Neuronal stem cell (in vitro differentiated cells): ENCODE data around the gene KATNB1.

Experiments used
- DNase-seq: peaks from one replicate; pipeline ENCODE4 v3.0.0-alpha.2; 2013; ENCODE audit warnings: low spot score
- H2AFZ ChIP-seq: one replicate; pipeline ENCODE4 v1.6.1; 2013; ENCODE audit warnings: mild to moderate bottlenecking, low read length, inconsistent platforms
- H2AK5ac ChIP-seq: 2 replicates; pipeline ENCODE4 v1.6.1; 2013; ENCODE audit warnings: low read depth, mild to moderate bottlenecking, inconsistent platforms, low read length, moderate library complexity, mixed read lengths
- H2BK120ac ChIP-seq: 2 replicates; pipeline ENCODE4 v1.6.1; 2013; ENCODE audit warnings: low read depth, mild to moderate bottlenecking, inconsistent platforms, low read length, moderate library complexity, mixed read lengths
- H2BK12ac ChIP-seq: one replicate; pipeline ENCODE4 v1.6.1; 2013; ENCODE audit warnings: low read length, inconsistent platforms
- H2BK15ac ChIP-seq: 2 replicates; pipeline ENCODE4 v1.6.1; 2013; ENCODE audit warnings: mild to moderate bottlenecking, low read length, inconsistent platforms, mixed read lengths
- H2BK5ac ChIP-seq: one replicate; pipeline ENCODE4 v1.6.1; 2013; ENCODE audit warnings: inconsistent platforms, mild to moderate bottlenecking, low read length, moderate library complexity
- H3K14ac ChIP-seq: one replicate; pipeline ENCODE4 v1.6.1; 2013; ENCODE audit warnings: low read length, inconsistent platforms
- H3K18ac ChIP-seq: 2 replicates; pipeline ENCODE4 v1.6.1; 2013; ENCODE audit warnings: low read length, inconsistent platforms
- H3K23ac ChIP-seq: 2 replicates; pipeline ENCODE4 v1.6.1; 2013; ENCODE audit warnings: low read depth, mild to moderate bottlenecking, mixed read lengths, low read length, inconsistent platforms; ENCODE audit not compliant: poor library complexity
- H3K27ac ChIP-seq: replicated peaks from 3 replicates; pipeline ENCODE4 v1.5.1; 2013; ENCODE audit warnings: low read length, inconsistent platforms
- H3K27me3 ChIP-seq, 3 experiments: 2 replicates each; pipeline ENCODE4 v1.6.1; 2013; ENCODE audit warnings: low read length in 3 of 3, mild to moderate bottlenecking in 2 of 3, inconsistent platforms in 1 of 3, low read depth in 1 of 3, mixed read lengths in 1 of 3, moderate library complexity in 1 of 3; ENCODE audit not compliant: control insufficient read depth in 3 of 3, insufficient read depth in 3 of 3
- H3K36me3 ChIP-seq, 2 donors: replicated peaks in 1 of 2; 2 replicates each; pipeline ENCODE4 v1.6.1; 2013; ENCODE audit warnings: low read length in 2 of 2; ENCODE audit not compliant: control insufficient read depth in 2 of 2, insufficient read depth in 2 of 2
- H3K4ac ChIP-seq: 2 replicates; pipeline ENCODE4 v1.6.1; 2013; ENCODE audit warnings: inconsistent platforms, mild to moderate bottlenecking, low read length, moderate library complexity
- H3K4me1 ChIP-seq, 2 donors: 1 replicate in 1 of 2; 2 replicates in 1 of 2; pipeline ENCODE4 v1.6.1; 2013; ENCODE audit warnings: low read length in 2 of 2, low read depth in 1 of 2; ENCODE audit not compliant: control insufficient read depth in 2 of 2, insufficient read depth in 1 of 2
- H3K4me2 ChIP-seq: one replicate; pipeline ENCODE4 v1.6.1; 2013; ENCODE audit warnings: mild to moderate bottlenecking, low read length, inconsistent platforms; ENCODE audit not compliant: insufficient read depth, poor library complexity, severe bottlenecking
- H3K4me3 ChIP-seq, 2 donors: 2 replicates each; pipeline ENCODE4 v1.5.1; 2013; ENCODE audit warnings: low read length in 2 of 2, mild to moderate bottlenecking in 2 of 2, inconsistent platforms in 1 of 2, moderate library complexity in 1 of 2
- H3K79me1 ChIP-seq: one replicate; pipeline ENCODE4 v1.6.1; 2013; ENCODE audit warnings: low read depth, mild to moderate bottlenecking, inconsistent platforms, low read length, moderate library complexity
- H3K9ac ChIP-seq: one replicate; pipeline ENCODE4 v1.6.1; 2013; ENCODE audit warnings: mild to moderate bottlenecking, low read depth, low read length, inconsistent platforms; ENCODE audit not compliant: poor library complexity
- H3K9me3 ChIP-seq, 2 donors: replicated peaks in 1 of 2; 2 replicates each; pipeline versions ENCODE3 to v1.6.1; 2013; ENCODE audit warnings: low read length in 2 of 2, mild to moderate bottlenecking in 2 of 2, inconsistent platforms in 1 of 2, low read depth in 1 of 2, mixed read lengths in 1 of 2, moderate library complexity in 1 of 2; ENCODE audit not compliant: control insufficient read depth in 2 of 2, insufficient read depth in 1 of 2
- H4K8ac ChIP-seq: one replicate; pipeline ENCODE4 v1.6.1; 2013; ENCODE audit warnings: low read depth, mild to moderate bottlenecking, inconsistent platforms, low read length, moderate library complexity
- H4K91ac ChIP-seq: one replicate; pipeline ENCODE4 v1.6.1; 2013; ENCODE audit warnings: low read length, low read depth, mild to moderate bottlenecking, inconsistent platforms; ENCODE audit not compliant: poor library complexity
- WGBS, 2 donors: extraction: QIAGEN DNeasy Blood & Tissue Kit; methylation state at CpG; one replicate each; pipeline ENCODE4 v1.1.7; 2013; ENCODE audit warnings: missing lambda C conversion rate in 2 of 2, mixed read lengths in 1 of 2; ENCODE audit not compliant: insufficient read length in 2 of 2, insufficient replicate concordance in 1 of 2; ENCODE audit errors: extremely low coverage in 2 of 2; 5-methylcytosine and 5-hydroxymethylcytosine counted together

Gene KATNB1

DNA sequence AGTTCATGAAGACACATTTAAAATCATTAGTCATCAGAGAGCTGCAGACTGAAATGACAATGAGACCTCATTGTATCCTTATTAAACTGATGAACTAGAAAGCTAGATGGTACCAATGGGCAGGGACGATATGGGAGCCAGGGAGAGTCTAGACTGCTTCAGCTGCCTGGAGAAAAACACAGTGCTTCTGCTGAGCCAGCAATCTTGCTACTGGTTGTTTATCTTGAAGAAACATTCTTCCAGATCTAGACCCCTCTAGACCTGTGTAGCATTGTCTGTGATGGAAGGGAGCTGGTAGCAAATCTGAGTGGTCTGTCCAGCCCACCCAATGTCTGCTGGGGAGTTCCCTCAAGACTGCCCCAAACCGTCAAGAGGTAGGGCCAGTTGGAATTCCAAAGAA, 42.9 kb upstream of the KATNB1 start:
- Histone ChIP-seq H2AFZ (no peak overlapping the region), H3K14ac (no peak overlapping the region), H4K8ac (no peak overlapping the region), H2BK120ac (no peak overlapping the region), H2AK5ac (no peak overlapping the region), H3K4me2 (no peak overlapping the region), H2BK15ac (no peak overlapping the region), H3K4ac (no peak overlapping the region), H3K9ac (no peak overlapping the region), H3K79me1 (no peaks in the 10 kb centered on the region), H3K23ac (no peak overlapping the region), H3K27ac (no peak overlapping the region), H4K91ac (no peak overlapping the region), H3K27me3 (peaks cover 0 to 8% (median 3%) of the 10 kb centered on the region in 3 experiments), H2BK12ac (no peak overlapping the region), H3K4me1 (peaks cover 9 to 11% of the 10 kb centered on the region in 2 donors), H3K9me3 (no peaks in the 10 kb centered on the region), H3K36me3 (no peaks in the 10 kb centered on the region), H3K4me3 (no peak overlapping the region), H2BK5ac (no peak overlapping the region), H3K18ac (no peak overlapping the region)
- no CpG with 5 or more reads among the region's 2 CpGs for WGBS, 2 donors
- no peak for DNase-seq

DNA sequence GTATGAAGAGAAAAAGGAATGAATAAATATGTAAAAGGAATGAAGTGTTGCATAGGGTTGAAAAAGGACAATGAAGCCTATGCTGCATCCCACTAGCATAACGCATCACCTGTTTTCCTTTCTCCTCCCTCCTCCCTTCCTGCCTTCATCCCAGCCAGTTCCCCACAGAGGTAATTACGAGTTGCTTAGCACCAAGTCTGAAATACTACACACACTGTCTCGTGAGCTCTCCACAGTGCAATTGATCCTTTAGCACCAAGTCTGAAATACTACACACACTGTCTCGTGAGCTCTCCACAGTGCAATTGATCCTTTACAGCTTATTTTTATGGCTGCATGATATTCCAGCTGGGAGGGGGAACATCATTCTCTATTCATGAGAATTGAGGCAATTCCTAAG, 42.0 kb upstream of the KATNB1 start:
- Histone ChIP-seq H3K36me3 (no peaks in the 10 kb centered on the region), H2BK12ac (no peak overlapping the region), H3K27me3 (peaks cover 0 to 3% (median under 1%) of the 10 kb centered on the region in 3 experiments), H3K9me3 (no peaks in the 10 kb centered on the region), H3K9ac (no peak overlapping the region), H2AK5ac (no peak overlapping the region), H4K91ac (no peak overlapping the region), H3K23ac (no peak overlapping the region), H4K8ac (no peak overlapping the region), H3K79me1 (no peaks in the 10 kb centered on the region), H3K14ac (no peak overlapping the region), H3K4ac (no peak overlapping the region), H3K4me1 (peaks cover 8 to 9% of the 10 kb centered on the region in 2 donors), H2AFZ (no peak overlapping the region), H3K18ac (no peak overlapping the region), H2BK120ac (no peak overlapping the region), H2BK15ac (no peak overlapping the region), H3K27ac (no peak overlapping the region), H2BK5ac (no peak overlapping the region), H3K4me3 (no peak overlapping the region), H3K4me2 (no peak overlapping the region)
- no CpG with 5 or more reads among the region's 4 CpGs for WGBS, 2 donors
- DNase-seq = no peak

DNA sequence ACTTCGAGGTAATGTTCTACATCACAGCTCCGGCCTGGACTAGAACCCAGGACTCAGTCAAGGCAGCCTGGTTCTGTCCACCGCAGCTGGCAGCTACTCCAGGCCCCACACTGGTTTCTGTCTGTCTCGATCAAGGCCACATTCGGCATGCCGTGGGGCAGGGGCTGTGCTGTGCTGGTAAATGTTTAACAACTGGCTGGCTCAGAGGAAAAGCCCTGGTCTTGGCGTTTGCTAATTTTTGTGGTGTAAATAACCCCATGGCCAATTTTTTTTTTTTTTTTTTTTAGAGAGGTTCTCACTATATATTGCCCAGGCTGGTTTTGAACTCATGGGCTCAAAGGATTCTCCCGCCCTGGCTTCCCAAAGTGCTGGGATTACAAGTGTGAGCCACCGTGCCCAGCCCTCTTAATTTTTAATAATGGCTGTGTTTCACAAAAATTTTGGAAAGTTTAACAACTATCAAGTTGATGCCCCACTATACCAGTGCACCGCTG, 41.3 kb upstream of the KATNB1 start:
- no peak for DNase-seq
- peaks cover 6% of the 10 kb centered on the region in 2 donors for H3K4me1 ChIP-seq
- H3K27ac ChIP-seq = no peak overlapping the region
- no peak overlapping the region for H3K18ac ChIP-seq
- H3K4me2 ChIP-seq = no peak overlapping the region
- H2BK15ac ChIP-seq = no peak overlapping the region
- H3K4me3 ChIP-seq = no peak overlapping the region
- H3K79me1 ChIP-seq = no peaks in the 10 kb centered on the region
- H2BK12ac ChIP-seq = no peak overlapping the region
- H2BK120ac ChIP-seq = no peak overlapping the region
- no peaks in the 10 kb centered on the region for H3K36me3 ChIP-seq
- H4K91ac ChIP-seq = no peak overlapping the region
- H4K8ac ChIP-seq = no peak overlapping the region
- peak overlapping the region; percentile 86 for H2AFZ ChIP-seq
- H2AK5ac ChIP-seq = no peak overlapping the region
- no peak overlapping the region for H3K23ac ChIP-seq
- no peak overlapping the region for H3K14ac ChIP-seq
- peaks cover 0 to 3% (median 0%) of the 10 kb centered on the region in 3 experiments for H3K27me3 ChIP-seq
- no peak overlapping the region for H2BK5ac ChIP-seq
- no CpG with 5 or more reads among the region's 10 CpGs for WGBS, 2 donors
- H3K9ac ChIP-seq = no peak overlapping the region
- no peak overlapping the region for H3K4ac ChIP-seq
- no peaks in the 10 kb centered on the region for H3K9me3 ChIP-seq

DNA sequence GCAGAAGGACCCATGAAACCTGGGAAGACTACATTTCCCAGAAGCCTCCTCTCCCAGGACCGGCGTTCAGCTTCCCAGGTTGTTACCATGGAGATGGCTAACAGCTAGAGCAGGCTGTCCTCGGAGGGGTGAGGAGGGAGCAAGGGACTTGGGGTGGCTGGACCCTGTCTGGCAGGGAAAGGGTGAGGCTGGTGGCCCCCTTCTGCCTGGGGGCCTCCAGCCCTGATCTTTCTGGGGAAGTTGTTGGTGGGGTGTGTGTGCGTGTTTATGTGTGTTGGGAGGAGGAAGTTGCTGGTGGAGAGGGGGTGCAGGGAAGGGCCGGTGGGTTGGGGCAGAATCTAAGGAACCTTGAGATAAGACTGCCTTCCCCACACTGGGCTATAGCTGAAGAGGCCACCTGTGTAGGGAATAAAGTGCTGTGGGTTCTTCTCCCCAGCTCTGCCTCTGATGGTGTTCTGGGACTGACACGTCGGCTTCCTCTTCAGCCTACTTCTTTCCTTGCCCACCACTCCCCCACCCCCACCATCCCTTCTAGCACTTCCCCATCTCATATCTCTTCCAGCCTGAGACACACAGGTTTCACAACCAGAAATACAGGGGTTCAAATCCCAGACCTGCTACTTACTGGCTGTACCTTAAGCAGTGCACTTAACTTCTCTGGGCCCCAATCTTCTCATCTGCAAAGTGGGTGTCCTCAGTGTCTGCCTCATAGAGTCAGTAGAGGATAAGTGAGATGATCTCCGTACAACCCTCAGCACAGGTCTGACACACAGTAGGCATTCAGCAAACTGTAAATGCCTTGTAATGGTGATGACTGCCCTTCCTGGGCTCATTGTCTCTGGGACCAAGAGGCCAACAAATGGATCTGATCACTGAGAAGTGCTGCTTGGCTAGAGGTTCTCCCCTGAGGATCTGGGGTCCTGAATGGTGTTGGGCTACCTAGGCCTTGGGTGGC, 40.6 kb upstream of the KATNB1 start, which contains the start of gene DRC7:
TSS of gene DRC7 (plus strand) at position 82 of the 955 bp plus-strand sequence. CDS start 3,144 bp downstream, outside the sequence.
- Histone ChIP-seq H3K27me3 (peaks cover 0 to 3% (median 2%) of the 10 kb centered on the region in 3 experiments), H3K9ac (peak within 1 kb of the TSS; percentile 27), H3K27ac (no peak within 1 kb of the TSS), H3K4ac (no peak within 1 kb of the TSS), H3K18ac (peak within 1 kb of the TSS; percentile 79), H3K4me2 (peak within 1 kb of the TSS; percentile 76), H2BK15ac (no peak within 1 kb of the TSS), H2BK5ac (no peak within 1 kb of the TSS), H3K36me3 (no peaks in the 10 kb centered on the region), H2AFZ (peak within 1 kb of the TSS; percentile 86), H4K91ac (no peak within 1 kb of the TSS), H2BK12ac (no peak within 1 kb of the TSS), H2BK120ac (no peak within 1 kb of the TSS), H3K79me1 (no peaks in the 10 kb centered on the region), H3K9me3 (no peaks in the 10 kb centered on the region), H3K23ac (no peak within 1 kb of the TSS), H3K14ac (no peak within 1 kb of the TSS), H3K4me1 (peaks cover 0 to 3% of the 10 kb centered on the region in 2 donors), H3K4me3 (peak within 1 kb of the TSS in 1 of 2 donors; percentile 31), H4K8ac (no peak within 1 kb of the TSS), H2AK5ac (no peak within 1 kb of the TSS)
- no CpG with 5 or more reads among the region's 8 CpGs for WGBS, 2 donors
- DNase-seq = peak; percentile 68
